Gastroesophageal sphincter (tissue), 4 donors: ENCODE measurements around the gene CC2D1A. TPM values are rescaled to one million over a fixed set of nuclear protein-coding genes. Genes with fewer than 3 reads are reported as not detected.

ENCODE experiments used
- ATAC-seq: fragments of 150-250 bp; one replicate; pipeline ENCODE4 v1.9.1; 2016; ENCODE audit warnings: mild to moderate bottlenecking, moderate library complexity
- H3K27ac ChIP-seq, 4 donors: fragments of 200-600 bp; sonication (generic) in 3 of 4; 1 replicate in 3 of 4; 2 replicates in 1 of 4; pipeline ENCODE4 v1.5.1; 2016 to 2019
- H3K27me3 ChIP-seq: fragments of 200-600 bp; sonication (generic); one replicate; pipeline ENCODE4 v1.5.1; 2019
- H3K36me3 ChIP-seq, 2 donors: fragments of 200-600 bp; sonication (generic); one replicate each; pipeline ENCODE4 v1.5.1; 2019; ENCODE audit warnings: control low read depth in 1 of 2
- H3K4me1 ChIP-seq, 3 donors: fragments of 200-600 bp; sonication (generic); 1 replicate in 2 of 3; 2 replicates in 1 of 3; pipeline ENCODE4 v1.5.1; 2016 to 2019; ENCODE audit warnings: control low read depth in 2 of 3
- H3K4me3 ChIP-seq, 2 donors: fragments of 200-600 bp; sonication (generic); one replicate each; pipeline ENCODE4 v1.5.1; 2019; ENCODE audit warnings: mild to moderate bottlenecking in 1 of 2, moderate library complexity in 1 of 2
- H3K9me3 ChIP-seq, 3 donors: fragments of 200-600 bp; sonication (generic); one replicate each; pipeline ENCODE4 v1.5.1; 2017 to 2019; ENCODE audit warnings: control low read depth in 2 of 3
- EP300 ChIP-seq: sonication (generic); formaldehyde crosslinking; IDR thresholded peaks from one replicate; pipeline ENCODE4 v1.6.1; 2017; ENCODE audit warnings: antibody characterized with exemption, mild to moderate bottlenecking
- POLR2A ChIP-seq, 2 donors: fragments of 450-650 bp; IDR thresholded peaks; one replicate each; pipeline ENCODE4 v1.6.1; 2017; ENCODE audit warnings: antibody characterized with exemption in 2 of 2, mild to moderate bottlenecking in 2 of 2, moderate library complexity in 1 of 2
- POLR2AphosphoS5 ChIP-seq: sonication (generic); formaldehyde crosslinking; IDR thresholded peaks from one replicate; pipeline ENCODE4 v1.6.1; 2017; ENCODE audit warnings: antibody characterized with exemption
- WGBS, 2 donors: methylation state at CpG; one replicate each; pipeline ENCODE4 v1.1.5; 2018; ENCODE audit warnings: low coverage in 1 of 2; 5-methylcytosine and 5-hydroxymethylcytosine counted together
- total RNA-seq, 4 donors: library from RNA; depleted of rRNA; stranded (reverse); fragments of >200 nt; gene quantifications; one replicate each; pipeline ENCODE4 v1.1.0, GENCODE V29; 2016
- TF ChIP-seq, protein P1 (sequence below), 4 experiments: fragments of 200-600 bp in 2 of 4; fragments of 450-650 bp in 2 of 4; sonication (generic) in 1 of 4; IDR thresholded peaks; one replicate each; pipeline ENCODE4 v1.5.1; 2017 to 2019; ENCODE audit warnings: antibody characterized with exemption in 4 of 4, mild to moderate bottlenecking in 2 of 4, moderate library complexity in 2 of 4

The CC2D1A gene
- total RNA-seq, 4 donors from 2014 or later, result 15.6 to 36.8 (median 22.4) TPM

DNA sequence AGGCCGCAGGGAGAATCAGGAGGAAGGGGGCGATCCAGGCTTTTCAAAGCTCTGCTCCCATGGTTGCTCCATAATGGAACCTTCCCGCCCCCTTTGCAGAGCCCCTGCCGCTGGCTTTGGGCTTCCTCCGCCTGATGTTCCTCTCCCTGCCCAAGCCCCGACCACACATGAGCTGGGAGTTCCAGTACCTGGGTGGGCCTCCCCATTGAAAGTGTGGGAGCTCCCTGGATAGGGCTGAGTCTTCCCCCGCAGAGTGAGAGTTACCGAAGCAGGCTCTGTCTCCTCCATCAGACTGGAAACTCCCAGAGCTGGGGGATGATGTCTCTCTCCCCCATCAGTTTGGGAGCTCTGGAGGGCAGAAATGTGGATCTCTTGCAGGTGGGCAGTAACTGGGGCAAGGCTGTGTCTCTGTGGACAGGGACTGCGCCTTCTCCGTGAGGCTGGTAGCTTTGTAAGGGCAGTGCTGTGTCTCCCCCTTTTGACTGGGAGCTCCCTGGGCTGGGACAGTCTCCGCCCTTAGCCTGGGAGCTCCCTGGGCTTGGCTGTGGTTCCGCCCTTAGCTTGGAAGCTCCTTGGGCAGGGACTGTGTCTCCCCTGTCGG is 47.0 kb downstream of the CC2D1A start:
- TF ChIP-seq EP300, result no peak
- TF ChIP-seq POLR2A (IDR thresholded peaks at IDR 0.05), result no peak
- TF ChIP-seq POLR2AphosphoS5, result no peak
- TF ChIP-seq, protein P1, sequence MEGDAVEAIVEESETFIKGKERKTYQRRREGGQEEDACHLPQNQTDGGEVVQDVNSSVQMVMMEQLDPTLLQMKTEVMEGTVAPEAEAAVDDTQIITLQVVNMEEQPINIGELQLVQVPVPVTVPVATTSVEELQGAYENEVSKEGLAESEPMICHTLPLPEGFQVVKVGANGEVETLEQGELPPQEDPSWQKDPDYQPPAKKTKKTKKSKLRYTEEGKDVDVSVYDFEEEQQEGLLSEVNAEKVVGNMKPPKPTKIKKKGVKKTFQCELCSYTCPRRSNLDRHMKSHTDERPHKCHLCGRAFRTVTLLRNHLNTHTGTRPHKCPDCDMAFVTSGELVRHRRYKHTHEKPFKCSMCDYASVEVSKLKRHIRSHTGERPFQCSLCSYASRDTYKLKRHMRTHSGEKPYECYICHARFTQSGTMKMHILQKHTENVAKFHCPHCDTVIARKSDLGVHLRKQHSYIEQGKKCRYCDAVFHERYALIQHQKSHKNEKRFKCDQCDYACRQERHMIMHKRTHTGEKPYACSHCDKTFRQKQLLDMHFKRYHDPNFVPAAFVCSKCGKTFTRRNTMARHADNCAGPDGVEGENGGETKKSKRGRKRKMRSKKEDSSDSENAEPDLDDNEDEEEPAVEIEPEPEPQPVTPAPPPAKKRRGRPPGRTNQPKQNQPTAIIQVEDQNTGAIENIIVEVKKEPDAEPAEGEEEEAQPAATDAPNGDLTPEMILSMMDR (IDR thresholded peaks at IDR 0.05), result no peak
- ATAC-seq, result no peak
- WGBS, 2 donors, result 0% methylated on average over 1 to 6 of the region's 13 CpGs
- peak overlapping the region in 3 of 4 donors; percentile 84 to 92 (median 84) for H3K27ac ChIP-seq
- peaks cover 0 to 27% (median 13%) of the 10 kb centered on the region in 3 donors for H3K4me1 ChIP-seq
- no peaks in the 10 kb centered on the region for H3K9me3 ChIP-seq
- peak overlapping the region; percentile 54 to 95 for H3K4me3 ChIP-seq
- no peaks in the 10 kb centered on the region for H3K27me3 ChIP-seq
- H3K36me3 ChIP-seq, result peaks cover 0 to 41% of the 10 kb centered on the region in 2 donors

GRCh38 chr19:13954185-13954584 is 48.2 kb downstream of the CC2D1A start:
- no peak for ATAC-seq
- TF ChIP-seq EP300 (no peak), POLR2A (IDR thresholded peaks at IDR 0.05) (no peak), POLR2AphosphoS5 (no peak)
- TF ChIP-seq, protein P1 (IDR thresholded peaks at IDR 0.05), result no peak
- Histone ChIP-seq H3K4me3 (no peak overlapping the region), H3K27ac (no peak overlapping the region), H3K27me3 (no peaks in the 10 kb centered on the region), H3K36me3 (peaks cover 0 to 52% of the 10 kb centered on the region in 2 donors), H3K9me3 (no peaks in the 10 kb centered on the region), H3K4me1 (peaks cover 0 to 27% (median 13%) of the 10 kb centered on the region in 3 donors)
- 40 to 94% methylated on average over 1 to 5 of the region's 15 CpGs for WGBS, 2 donors

- no peak overlapping the region for H3K27ac ChIP-seq
- peaks cover 0 to 68% of the 10 kb centered on the region in 2 donors for H3K36me3 ChIP-seq
- WGBS, 2 donors, result 100% methylated on average over 1 of the region's 42 CpGs
These were observed 49.8 kb downstream of the CC2D1A start for GRCh38 chr19:13955662-13956364.

DNA sequence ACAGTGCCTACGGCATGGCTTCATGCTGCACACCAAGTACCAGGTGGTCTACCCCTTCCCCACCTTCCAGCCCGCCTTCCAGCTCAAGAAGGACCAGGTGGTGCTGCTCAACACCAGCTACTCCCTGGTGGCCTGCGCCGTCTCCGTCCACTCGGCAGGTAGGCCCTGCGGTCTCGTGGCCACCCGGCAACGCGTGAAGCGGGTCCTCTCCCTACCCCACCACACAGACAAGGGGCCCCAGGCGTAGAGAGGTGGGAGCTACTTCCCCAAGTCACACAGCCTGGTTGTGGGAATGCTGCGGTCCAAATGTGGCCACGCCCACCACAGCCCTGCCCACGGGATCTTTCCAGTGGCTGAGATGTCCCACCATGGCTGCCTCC is 50.4 kb downstream of the CC2D1A start:
- Histone ChIP-seq H3K4me3 (no peak overlapping the region), H3K9me3 (no peaks in the 10 kb centered on the region), H3K27me3 (no peaks in the 10 kb centered on the region), H3K4me1 (peaks cover 0 to 26% (median 13%) of the 10 kb centered on the region in 3 donors), H3K27ac (no peak overlapping the region), H3K36me3 (peaks cover 0 to 74% of the 10 kb centered on the region in 2 donors)
- ATAC-seq, result no peak
- TF ChIP-seq EP300 (no peak), POLR2A (IDR thresholded peaks at IDR 0.05) (no peak), POLR2AphosphoS5 (no peak)
- 93% methylated on average over 9 of the region's 16 CpGs; no CpG with 5 or more reads in 1 of the 2 donors for WGBS, 2 donors

More at GRCh38 chr19:13955662-13956364, 49.8 kb downstream of the CC2D1A start:
- no peak for ATAC-seq
- no peak overlapping the region for H3K4me3 ChIP-seq
- no peak for TF ChIP-seq EP300
- no peak for TF ChIP-seq POLR2AphosphoS5
- no peak for TF ChIP-seq POLR2A (IDR thresholded peaks at IDR 0.05)
- TF ChIP-seq, protein P1 (IDR thresholded peaks at IDR 0.05), result no peak
- H3K9me3 ChIP-seq, result no peaks in the 10 kb centered on the region
- peaks cover 0 to 27% (median 13%) of the 10 kb centered on the region in 3 donors for H3K4me1 ChIP-seq
- H3K27me3 ChIP-seq, result no peaks in the 10 kb centered on the region

GRCh38 chr19:13957051-13957450 is 51.0 kb downstream of the CC2D1A start:
- no peak for ATAC-seq

More at GRCh38 chr19:13957051-13957450, 51.0 kb downstream of the CC2D1A start:
- 17 to 64% methylated on average over 1 to 6 of the region's 8 CpGs for WGBS, 2 donors
- no peaks in the 10 kb centered on the region for H3K9me3 ChIP-seq
- no peak overlapping the region for H3K27ac ChIP-seq
- peaks cover 0 to 80% of the 10 kb centered on the region in 2 donors for H3K36me3 ChIP-seq
- H3K4me3 ChIP-seq, result no peak overlapping the region
- no peaks in the 10 kb centered on the region for H3K27me3 ChIP-seq
- TF ChIP-seq, protein P1 (IDR thresholded peaks at IDR 0.05), result no peak
- TF ChIP-seq POLR2A (IDR thresholded peaks at IDR 0.05) (no peak), POLR2AphosphoS5 (no peak), EP300 (no peak)
- peaks cover 0 to 23% (median 13%) of the 10 kb centered on the region in 3 donors for H3K4me1 ChIP-seq
